ENCODE results near the gene PTEN.
"Not testable (repeated sequence)": the region's sequence is repeated elsewhere in the genome, so short reads cannot be mapped to it uniquely, and the experiment has no call there.

PTEN gene

DNA sequence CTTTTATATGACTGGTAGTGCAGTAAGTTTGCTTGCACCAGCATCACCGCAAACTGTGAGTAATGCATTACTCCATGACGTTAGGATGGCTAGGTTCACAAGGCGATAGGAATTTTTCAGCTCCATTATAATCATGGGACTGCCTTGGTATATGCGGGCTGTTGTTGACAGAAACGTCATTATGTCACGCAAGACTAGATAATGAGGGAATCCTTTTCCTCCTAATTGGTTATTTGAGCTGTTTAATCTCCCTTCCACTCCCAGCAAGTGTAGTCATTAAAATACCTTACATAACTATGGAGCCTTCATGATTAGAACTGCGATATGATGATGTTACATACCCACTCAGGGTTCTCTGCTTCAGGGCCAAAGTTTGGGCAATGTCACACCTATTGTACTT, 17.4 kb upstream of the PTEN start:
- no peak for DNase-seq

DNA sequence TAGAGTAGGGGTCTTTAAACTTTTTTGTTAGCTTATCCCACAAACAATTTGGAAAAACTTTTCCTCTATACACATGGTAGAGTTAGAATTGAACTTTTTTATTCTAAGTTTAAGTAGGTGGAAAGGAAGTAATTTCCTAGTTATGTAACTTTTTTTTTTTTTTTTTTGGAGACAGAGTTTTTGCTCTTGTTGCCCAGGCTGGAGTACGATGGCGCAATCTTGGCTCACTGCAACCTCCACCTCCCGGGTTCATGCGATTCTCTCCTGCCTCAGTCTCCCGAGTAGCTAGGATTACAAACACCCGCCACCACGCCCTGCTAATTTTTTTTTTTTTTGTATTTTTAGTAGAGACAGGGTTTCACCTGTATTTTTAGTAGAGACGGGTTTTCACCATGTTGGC, 16.7 kb upstream of the PTEN start:
- DNase-seq, result not testable (repeated sequence)

DNA sequence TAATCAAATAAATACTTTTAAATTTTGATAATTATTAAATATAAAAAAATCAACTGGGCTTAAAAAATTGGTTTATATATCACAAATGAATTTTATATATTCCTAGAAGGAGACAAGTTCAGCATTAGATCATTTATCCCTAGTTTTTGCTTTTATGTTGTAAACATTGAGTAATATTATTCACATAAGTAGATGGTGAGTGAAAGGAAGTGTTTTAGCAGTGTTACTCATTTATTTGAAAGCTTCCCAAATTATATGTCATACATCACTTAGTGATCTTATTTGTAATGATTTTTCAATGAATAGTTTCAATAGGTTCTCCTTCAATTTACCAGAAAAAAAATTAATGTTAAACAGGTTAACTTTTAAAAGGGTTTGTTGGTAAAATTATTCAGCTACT, 15.9 kb upstream of the PTEN start:
- no peak for DNase-seq

DNA sequence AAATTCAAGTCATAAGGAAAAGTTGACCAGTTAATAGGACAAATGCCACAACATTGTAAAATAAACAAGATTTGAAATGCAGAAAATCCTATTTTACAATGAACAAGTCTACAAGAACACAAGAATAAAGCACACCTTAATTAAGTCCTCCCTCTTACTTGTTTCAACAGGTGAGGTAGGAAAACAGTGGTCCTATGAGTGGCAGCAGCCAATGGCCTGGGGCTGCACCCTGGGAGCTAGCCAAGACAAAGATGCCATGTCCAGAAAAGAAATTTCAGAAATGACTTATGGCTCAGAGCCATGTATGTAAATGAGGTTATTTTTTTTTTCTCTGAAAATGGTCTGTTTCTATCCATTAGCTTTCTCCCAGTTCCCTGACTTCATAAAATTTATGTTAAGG, 14.4 kb upstream of the PTEN start:
- no peak for DNase-seq

DNA sequence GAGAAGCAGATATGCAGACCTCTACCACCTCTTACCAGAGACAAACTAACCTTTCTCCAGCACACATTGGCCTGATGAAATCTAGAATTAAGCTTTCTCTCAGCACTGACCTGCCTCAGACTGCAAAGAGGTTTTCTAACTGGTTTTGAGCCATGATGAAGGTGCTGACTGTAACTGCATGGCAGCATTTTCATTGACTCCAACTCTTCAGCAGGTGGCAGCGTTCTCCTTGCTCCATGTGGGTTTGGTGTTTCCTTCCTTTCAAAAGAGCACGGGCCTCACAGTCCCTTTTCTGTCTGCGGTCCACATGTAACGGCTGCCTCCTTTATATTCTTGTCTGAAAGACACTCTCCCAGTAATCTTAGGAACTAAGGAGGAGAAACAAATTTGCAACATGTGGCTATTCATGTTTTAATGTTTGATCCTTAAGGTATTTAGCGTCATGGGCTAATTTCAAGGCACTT, 12.7 kb upstream of the PTEN start:
- peak; percentile 36 for DNase-seq

GRCh38 chr10:87852089-87852488, 11.3 kb upstream of the PTEN start:
- DNase-seq, result no peak

DNA sequence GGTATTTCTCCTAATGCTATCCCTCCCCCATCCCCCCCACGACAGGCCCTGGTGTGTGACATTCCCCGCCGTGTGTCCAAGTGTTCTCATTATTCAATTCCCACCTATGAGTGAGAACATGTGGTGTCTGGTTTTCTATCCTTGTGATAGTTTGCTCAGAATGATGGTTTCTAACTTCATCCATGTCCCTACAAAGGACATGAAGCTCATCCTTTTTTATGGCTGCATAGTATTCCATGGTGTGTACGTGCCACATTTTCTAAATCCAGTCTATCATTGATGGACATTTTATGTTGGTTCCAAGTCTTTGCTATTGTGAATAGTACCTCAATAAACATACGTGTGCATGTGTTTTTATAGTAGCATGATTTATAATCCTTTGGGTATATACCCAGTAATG, 8.2 kb upstream of the PTEN start:
- DNase-seq, result not testable (repeated sequence)

DNA sequence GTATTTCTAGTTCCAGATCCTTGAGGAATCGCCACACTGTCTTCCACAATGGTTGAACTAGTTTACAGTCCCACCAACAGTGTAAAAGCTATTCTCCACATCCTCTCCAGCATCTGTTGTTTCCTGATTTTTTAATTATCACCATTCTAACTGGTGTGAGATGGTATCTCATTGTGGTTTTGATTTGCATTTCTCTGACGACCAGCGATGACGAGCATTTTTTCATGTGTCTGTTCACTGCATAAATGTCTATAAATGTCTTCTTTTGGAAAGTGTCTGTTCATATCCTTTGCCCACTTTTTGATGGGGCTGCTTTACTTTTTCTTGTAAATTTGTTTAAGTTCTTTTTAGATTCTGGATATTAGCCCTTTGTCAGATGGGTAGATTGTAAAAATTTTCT, 7.8 kb upstream of the PTEN start:
- not testable (repeated sequence) for DNase-seq

- peak; percentile 46 for DNase-seq
Observed at GRCh38 chr10:87860156-87860795, 3.1 kb upstream of the PTEN start.

GRCh38 chr10:87860816-87861403, 2.5 kb upstream of the PTEN start:
- no peak for DNase-seq

GRCh38 chr10:87861566-87861952, 1.9 kb upstream of the PTEN start:
- no peak for DNase-seq

DNA sequence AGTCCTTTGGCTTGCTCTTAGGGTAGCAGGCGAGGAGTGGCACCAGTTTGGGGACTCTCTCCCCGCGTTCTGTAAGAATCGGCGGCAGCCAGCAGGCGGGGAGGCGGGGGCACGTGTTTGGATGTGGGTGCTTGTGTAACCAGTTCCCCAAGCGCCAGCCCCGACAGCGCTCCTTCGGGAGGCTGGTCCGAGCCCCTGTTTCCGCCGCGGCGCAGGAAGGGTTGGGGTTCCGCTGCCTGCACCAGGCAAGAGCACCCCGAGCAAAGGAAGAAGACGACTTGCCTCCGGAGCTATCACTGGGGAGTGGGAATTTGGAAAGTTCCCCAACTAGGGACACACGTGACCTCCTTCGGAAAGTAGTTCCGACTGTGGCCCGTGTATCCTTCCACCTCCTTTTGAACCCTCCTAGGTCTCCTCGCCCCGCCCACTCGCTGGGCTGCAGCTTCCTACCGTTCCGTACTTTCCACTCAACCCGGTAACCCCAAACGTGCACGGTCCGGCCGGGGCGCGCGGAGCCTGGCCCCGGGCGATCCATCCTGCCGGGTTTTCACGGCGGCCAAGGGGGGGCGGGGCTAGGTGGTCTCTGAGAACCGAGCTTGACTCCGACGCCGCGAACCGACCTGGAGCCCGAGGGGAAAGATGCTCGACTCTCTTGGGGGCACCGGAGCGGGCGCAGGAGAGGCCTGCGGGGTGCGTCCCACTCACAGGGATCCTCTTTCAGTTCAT, 1.3 kb upstream of the PTEN start:
- DNase-seq, result no peak

GRCh38 chr10:87862679-87863052, 759 bp upstream of the PTEN start:
- DNase-seq, result no peak

DNA sequence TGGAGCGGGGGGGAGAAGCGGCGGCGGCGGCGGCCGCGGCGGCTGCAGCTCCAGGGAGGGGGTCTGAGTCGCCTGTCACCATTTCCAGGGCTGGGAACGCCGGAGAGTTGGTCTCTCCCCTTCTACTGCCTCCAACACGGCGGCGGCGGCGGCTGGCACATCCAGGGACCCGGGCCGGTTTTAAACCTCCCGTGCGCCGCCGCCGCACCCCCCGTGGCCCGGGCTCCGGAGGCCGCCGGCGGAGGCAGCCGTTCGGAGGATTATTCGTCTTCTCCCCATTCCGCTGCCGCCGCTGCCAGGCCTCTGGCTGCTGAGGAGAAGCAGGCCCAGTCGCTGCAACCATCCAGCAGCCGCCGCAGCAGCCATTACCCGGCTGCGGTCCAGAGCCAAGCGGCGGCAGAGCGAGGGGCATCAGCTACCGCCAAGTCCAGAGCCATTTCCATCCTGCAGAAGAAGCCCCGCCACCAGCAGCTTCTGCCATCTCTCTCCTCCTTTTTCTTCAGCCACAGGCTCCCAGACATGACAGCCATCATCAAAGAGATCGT, 598 bp downstream of the PTEN start:
- not testable (repeated sequence) for DNase-seq

DNA sequence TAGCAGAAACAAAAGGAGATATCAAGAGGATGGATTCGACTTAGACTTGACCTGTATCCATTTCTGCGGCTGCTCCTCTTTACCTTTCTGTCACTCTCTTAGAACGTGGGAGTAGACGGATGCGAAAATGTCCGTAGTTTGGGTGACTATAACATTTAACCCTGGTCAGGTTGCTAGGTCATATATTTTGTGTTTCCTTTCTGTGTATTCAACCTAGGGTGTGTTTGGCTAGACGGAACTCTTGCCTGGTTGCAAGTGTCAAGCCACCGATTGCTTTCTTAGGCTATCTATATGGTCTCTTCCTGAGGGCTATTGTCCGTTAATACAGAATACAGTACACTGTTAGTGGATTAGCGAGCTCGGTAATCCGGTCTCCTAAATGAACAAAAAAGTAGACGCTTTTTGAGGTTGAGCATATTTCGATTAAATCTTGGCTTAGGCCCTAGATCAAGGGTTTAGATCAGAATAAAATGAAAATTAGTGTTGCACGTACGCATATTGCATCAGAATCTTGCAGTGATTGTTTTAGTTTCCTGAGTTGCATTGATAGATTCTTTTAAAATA, 1.2 kb downstream of the PTEN start:
- DNase-seq, result no peak

DNA sequence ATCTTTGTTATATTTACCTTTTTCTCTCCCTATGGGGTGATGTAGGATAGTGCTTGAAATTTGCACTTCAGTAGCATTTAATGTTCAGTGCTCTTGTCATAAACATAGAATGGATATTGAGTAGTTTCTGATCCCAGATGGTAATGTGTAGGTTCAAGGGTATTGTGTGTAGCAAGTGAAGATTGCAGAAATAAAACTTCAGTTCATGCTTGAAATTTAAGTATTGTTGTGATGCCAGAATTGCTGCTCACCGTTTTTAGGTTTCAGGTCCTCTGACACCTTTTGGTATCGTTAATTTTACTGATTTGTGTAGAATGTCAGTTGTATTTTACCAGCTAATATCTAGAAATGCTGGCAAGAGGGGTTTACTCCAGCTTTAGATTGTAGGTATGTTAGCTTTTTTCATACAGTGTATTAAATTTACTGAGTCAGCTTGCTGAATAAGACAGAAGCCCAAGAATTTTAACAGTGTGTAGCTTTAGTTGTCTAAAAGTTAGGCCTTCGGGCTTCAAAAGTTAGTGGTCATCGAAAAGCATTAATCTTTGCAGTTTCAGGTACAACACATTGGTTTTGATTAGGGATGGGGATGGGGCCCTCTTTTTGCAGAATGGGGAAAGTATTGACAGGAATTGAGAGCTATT, 1.9 kb downstream of the PTEN start:
- DNase-seq, result no peak

DNA sequence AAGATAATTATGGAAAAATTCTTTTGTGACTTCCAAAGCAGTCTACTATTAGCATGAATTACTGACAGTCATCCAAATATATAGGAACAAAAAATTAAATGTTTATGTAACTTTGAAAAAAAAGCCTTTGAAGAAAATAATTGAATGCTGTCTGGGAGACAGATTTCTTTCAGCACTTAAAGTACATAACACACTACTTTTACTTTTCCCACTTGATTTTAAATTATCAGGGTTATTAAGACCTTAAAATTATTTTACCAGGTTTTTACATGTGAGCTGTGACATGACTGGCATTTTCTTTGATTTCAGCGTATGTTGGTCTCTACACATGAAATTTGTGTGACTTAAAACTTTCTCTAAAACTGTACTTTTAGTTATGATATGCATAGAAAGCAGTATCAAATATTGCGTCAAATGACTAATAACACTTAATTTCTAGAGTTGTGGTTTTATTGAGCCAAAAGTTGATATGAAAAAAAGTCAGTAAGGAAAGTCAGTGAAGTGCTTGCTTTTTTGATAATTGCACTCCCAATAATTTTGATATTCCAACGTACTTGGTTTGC, 3.1 kb downstream of the PTEN start:
- DNase-seq, result no peak

DNA sequence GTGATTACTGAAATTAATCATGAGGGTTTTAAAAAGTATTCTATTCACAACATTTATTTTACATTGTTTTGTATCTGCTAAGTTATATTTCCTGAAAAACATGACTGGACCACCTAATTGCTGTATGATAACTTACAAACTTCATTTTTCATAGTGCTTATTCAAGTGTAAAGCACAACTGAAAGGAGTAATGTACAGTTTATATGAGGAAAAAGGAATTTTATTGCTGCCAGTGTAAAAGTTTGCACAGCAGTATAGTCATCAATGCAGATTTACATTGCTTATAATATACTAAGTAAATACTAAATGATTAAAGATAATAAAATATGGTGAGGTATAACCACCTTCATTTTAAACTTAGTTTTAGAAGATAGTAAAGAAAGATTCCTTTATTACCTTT, 4.0 kb downstream of the PTEN start:
- no peak for DNase-seq

GRCh38 chr10:87868277-87868676, 4.9 kb downstream of the PTEN start:
- no peak for DNase-seq

GRCh38 chr10:87869139-87869538, 5.7 kb downstream of the PTEN start:
- DNase-seq, result not testable (repeated sequence)

- no peak for DNase-seq
Observed at GRCh38 chr10:87869773-87870551, 6.5 kb downstream of the PTEN start.

GRCh38 chr10:87872828-87873227, 9.4 kb downstream of the PTEN start:
- no peak for DNase-seq

Data from NCI-H1694 (cell line).